22Rv1 (cell line): ENCODE measurements around the gene LY86.

Experiments
- H3K27ac ChIP-seq: fragments of 450-650 bp; 2 replicates; pipeline ENCODE4 v1.5.1; 2017
- ZFX ChIP-seq: fragments of 450-650 bp; IDR thresholded peaks from 2 replicates; pipeline ENCODE4 v1.6.1; 2017; ENCODE audit warnings: antibody characterized with exemption, borderline replicate concordance
- TF ChIP-seq, protein P1 (sequence below): fragments of 450-650 bp; IDR thresholded peaks from 2 replicates; pipeline ENCODE4 v1.5.1; 2017; ENCODE audit warnings: mild to moderate bottlenecking

LY86 gene

GRCh38 chr6:6614096-6614982 lies 25.8 kb downstream of the LY86 start:
- TF ChIP-seq, protein P1, sequence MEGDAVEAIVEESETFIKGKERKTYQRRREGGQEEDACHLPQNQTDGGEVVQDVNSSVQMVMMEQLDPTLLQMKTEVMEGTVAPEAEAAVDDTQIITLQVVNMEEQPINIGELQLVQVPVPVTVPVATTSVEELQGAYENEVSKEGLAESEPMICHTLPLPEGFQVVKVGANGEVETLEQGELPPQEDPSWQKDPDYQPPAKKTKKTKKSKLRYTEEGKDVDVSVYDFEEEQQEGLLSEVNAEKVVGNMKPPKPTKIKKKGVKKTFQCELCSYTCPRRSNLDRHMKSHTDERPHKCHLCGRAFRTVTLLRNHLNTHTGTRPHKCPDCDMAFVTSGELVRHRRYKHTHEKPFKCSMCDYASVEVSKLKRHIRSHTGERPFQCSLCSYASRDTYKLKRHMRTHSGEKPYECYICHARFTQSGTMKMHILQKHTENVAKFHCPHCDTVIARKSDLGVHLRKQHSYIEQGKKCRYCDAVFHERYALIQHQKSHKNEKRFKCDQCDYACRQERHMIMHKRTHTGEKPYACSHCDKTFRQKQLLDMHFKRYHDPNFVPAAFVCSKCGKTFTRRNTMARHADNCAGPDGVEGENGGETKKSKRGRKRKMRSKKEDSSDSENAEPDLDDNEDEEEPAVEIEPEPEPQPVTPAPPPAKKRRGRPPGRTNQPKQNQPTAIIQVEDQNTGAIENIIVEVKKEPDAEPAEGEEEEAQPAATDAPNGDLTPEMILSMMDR = no peak
- no peak for TF ChIP-seq ZFX

GRCh38 chr6:6614983-6615349 lies 26.4 kb downstream of the LY86 start:
- no peak overlapping the region for H3K27ac ChIP-seq
- TF ChIP-seq ZFX = no peak
- TF ChIP-seq, protein P1 = no peak

More at GRCh38 chr6:6614096-6614982, 25.8 kb downstream of the LY86 start:
- no peak overlapping the region for H3K27ac ChIP-seq

DNA sequence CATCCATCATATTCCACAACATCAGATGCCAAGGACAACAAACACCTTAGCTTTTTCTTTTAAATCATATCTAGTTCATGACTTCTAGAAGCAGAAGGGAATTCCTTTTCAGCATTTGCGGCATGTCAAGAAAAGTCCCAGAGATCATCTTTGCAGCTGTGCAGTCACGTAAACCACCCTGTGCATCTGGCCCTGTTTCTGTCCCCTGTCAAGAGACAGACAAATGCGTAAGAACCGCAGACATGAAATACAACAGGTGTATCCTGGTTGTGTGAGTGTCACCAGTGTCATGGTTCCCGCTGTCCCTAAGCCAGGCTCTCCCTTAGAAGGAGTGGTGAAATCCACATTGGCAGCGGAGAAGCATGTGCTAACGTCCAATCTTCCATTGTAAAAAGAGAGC lies 28.1 kb downstream of the LY86 start:
- TF ChIP-seq, protein P1 = no peak
- no peak for TF ChIP-seq ZFX
- no peak overlapping the region for H3K27ac ChIP-seq

DNA sequence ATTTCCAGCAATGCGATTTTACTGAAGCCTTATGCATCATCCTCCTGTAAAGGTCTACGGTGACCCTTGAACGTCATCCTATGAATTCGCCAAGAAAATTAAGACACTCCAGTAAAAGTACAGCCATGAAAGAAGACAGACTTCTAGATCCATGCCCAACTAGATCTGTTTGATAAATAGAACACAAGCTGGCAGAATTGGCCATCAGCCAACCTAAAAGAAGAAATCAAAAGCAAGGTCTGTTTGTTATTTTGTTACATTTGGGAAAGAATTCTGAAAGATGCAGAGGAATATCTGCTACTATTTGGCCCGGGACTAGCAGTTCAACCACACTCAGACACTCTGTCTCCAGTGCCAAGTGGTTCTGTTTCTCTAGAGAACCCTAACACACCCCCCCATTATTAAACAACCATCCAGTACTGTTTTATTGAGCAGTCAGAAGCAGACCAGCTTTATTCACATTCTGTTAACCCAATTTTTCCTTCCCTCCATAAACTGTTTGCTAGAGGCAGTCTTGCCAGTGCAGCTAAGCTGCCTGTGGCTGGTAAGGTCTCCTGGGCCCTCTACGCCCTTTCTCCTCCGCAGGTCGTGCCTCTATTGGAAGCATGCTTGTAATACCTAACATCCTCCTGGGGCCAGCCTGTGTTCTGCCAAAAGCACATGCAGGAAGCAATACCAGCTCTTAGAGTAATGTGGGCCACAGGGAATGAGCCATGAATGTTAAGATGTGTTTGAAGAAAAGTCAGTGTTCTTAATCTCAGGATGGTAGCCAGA lies 30.7 kb downstream of the LY86 start:
- H3K27ac ChIP-seq = no peak overlapping the region
- TF ChIP-seq, protein P1 = no peak
- no peak for TF ChIP-seq ZFX

DNA sequence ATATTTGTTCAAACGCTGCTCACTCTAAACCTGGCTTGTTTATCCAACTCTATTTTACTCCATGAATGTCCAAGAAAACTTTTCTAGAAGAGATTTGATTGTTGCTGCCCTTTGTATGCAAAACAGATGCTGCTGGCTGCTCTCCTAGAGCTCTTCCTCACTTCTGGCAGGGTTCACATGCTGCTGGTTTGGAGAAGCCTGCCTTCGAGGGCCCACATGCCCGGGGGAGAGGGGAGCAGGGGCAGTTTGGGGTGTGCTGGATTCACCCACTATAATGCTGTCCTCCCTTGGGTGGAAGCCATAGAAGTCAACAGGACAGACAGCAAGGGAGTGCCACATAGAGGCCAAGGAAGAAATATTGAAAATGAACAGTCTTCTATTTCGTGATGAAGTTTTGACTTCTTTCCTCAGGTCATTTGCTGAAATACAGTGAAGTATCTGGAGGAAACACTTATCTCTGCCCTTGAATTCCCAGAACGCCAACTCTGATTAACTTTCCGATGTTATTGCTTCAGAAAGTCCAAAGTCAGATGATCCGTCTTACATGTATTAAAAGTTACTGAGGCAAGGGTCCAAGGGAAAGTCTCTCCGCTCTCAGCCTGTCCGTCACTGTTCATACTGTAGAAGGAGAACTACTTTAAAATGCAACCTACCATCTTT lies 32.4 kb downstream of the LY86 start:
- H3K27ac ChIP-seq = no peak overlapping the region
- no peak for TF ChIP-seq ZFX
- TF ChIP-seq, protein P1 = no peak

DNA sequence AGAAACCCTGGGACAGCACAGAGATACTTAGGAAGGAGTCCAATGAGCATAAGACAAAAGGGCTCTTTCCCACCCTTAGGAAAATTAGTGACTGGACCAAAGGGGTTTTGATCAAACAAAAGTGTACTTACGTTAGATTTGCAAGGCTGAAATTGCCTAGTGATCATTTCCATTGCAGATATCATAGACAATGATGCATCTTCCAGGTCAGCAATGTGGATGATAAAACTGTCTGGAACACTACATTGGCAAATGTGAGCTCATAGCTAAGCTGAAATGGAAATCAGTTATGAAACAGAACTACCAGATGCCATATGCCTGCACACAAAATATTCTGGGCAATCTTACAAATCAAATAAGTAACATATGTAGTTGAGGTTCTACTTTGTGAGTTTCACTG lies 34.0 kb downstream of the LY86 start:
- TF ChIP-seq ZFX = no peak
- H3K27ac ChIP-seq = no peak overlapping the region

GRCh38 chr6:6623553-6623952 lies 35.0 kb downstream of the LY86 start:
- no peak for TF ChIP-seq ZFX
- TF ChIP-seq, protein P1 = no peak
- no peak overlapping the region for H3K27ac ChIP-seq
